Stimulated activated CD8-positive, alpha-beta memory T cell treated with anti-CD3 and anti-CD28 coated beads, Interleukin-12 subunit alpha, Interleukin-12 subunit beta, amount 100 ng/mL, for 24 hours (primary cell): Measurements from ENCODE around the gene AHNAK.
"Not testable (repeated sequence)": the region's sequence is repeated elsewhere in the genome, so short reads cannot be mapped to it uniquely, and the experiment has no call there.

Source experiments
- DNase-seq: peaks from one replicate; pipeline ENCODE4 v3.0.0-alpha.2; 2020; ENCODE audit errors: extremely low read depth

AHNAK gene

GRCh38 chr11:62535802-62536201, 10.8 kb downstream of the AHNAK start:
- no peak for DNase-seq

DNA sequence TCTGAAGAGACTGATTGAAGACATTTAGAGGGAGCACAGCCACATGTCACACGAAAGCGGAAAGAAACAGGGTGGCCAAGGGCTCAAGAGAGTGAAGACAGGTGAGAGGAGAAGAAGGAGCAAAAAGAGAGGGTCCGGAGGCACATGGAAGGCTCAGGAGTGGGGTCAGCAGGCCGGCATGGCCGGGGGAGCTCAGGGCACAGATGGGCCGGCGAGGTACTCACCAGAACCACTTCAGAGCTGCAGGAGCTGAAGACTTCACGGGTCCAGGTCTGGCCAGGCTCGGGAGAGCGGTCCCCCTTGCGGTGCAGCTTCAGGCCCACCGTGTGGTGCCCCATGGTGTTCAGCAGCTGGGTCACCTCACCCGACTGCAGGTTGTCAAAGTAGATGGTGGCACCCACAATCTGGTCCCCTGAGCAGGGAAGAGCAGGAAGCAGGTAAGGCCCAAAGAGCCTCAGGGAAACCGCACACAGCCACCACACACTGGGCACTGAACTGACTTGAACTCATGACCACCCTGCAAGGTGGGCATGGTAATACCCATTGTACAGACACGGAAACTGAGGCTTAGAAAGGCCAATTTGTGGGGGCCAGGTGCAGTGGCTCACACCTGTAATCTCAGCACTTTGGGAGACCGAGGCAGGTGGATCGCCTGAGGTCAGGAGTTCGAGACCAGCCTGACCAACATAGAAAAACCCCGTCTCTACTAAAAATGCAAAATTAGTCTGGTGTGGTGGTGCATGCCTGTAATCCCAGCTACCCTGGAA, 11.6 kb downstream of the AHNAK start:
- no peak for DNase-seq

- DNase-seq: no peak
Observed at GRCh38 chr11:62532096-62532495, 14.5 kb downstream of the AHNAK start.

GRCh38 chr11:62516736-62517371, 29.8 kb downstream of the AHNAK start:
- DNase-seq: no peak

GRCh38 chr11:62514151-62514550, 32.5 kb downstream of the AHNAK start:
- DNase-seq: no peak

DNA sequence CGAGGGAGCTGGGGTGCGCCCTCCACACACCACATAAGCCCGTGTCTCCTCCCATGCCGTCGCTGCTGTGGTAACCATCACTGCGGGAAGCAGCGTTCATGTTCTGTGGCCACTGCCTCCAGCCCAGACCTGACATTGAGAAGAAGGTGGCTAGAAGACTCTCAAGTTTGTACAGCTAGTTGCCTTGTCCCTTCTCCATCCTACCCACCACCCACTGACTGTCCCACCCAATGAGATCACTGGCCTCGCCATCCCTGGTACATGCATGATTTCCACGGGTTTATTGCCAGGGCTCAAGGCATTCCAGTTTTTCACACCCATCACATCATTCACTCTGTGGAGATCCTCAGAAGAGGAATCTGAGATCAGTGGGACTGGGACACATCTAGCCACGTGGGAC, 33.0 kb downstream of the AHNAK start:
- DNase-seq: no peak

DNA sequence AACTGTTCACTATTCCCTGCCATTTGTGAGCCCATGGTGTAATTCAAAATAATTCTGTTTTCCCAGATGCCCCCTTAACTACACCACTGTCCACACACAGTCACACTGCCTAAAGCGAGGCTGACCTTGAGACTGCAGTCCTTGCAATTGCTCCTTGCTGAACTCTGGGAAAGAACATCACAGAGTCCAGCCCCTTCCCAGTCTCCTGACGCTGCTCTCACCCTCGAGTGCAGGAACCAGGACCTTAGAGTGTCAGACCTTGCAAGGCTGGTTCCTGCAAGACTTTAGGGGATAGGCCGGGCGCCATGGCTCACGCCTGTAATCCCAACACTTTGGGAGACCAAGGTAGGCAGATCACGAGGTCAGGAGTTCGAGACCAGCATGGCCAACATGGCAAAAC, 33.6 kb downstream of the AHNAK start:
- no peak for DNase-seq

DNA sequence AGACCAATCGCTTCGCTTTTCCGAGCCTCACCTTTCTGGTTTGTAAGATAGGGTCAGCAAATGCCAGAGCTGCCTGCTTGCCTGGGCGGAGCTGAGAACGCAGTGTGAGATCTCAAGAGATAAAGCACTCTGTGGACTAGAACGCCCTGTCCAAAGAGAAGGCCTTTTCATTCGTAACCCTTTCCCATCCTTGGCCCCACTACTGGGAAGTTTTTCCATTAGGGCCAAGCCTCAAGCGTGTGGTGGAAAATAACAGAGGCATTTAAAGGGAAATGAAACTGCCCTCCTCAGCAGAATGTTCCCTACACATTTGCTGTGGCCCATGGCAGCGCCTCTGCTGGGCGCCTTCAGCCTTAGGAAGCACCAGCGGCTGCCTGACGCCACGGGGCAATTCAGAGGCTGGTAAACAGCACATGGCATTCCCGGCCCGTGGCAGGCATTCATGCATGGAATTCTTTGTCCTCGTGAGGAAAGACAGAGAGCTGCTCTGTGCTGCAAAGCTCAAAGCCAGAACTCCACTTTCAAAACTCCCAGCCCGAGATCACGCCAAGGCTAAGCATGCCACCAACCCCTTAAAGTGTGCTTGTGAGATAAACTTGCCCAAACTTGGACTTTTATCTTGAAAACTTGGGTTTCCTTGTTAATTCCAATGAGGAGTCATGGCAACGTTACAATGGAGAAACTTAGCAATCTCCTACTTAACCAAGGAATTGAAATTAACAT, 38.1 kb downstream of the AHNAK start:
- no peak for DNase-seq

DNA sequence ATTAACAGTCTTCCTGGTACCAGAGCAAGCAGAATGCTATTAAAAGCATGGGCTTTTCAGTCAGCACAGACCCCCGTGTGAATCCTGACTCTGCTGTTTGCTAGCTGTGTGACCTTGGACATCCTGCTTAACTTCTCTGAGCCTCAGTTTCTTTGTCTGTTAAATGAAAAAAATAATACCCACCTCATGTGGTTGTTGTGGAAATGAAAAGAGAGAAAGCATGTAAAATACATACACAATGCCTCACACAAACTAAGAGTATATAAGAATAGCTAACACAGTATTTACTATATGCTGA, 39.5 kb downstream of the AHNAK start:
- no peak for DNase-seq

- no peak for DNase-seq
Observed at GRCh38 chr11:62506413-62507124, 40.0 kb downstream of the AHNAK start.

DNA sequence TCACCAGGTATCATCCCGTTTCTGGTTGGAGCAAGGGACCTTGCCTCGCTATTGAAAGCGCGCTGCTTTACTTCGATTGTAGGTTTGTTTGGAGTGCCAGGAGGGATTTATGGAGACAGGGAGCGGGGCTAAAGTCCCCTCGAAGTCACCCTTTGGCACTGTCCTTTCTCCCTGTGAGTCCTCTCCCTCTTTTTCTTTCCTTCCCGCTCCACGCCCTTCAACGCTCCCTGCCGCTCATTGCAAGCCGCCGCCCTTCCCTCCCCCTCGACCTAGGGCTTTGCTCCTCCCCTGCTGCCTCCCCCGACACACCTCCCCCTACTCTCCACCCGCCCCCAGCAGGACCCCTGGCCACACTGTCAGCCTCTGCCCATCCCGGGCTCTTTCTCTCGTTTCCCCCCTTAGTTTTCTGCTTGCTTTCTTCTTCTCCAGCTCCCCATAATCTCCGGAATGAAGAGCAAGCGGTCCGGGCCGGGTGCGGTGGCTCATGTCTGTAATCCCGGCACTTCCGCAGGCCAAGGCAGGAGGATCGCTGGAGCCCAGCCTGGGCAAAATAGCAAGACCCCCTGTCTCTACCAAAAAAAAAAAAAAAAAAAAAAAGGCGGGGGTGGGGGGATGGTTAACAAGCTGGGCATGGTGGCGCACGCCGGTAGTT, 41.0 kb downstream of the AHNAK start:
- no peak for DNase-seq

DNA sequence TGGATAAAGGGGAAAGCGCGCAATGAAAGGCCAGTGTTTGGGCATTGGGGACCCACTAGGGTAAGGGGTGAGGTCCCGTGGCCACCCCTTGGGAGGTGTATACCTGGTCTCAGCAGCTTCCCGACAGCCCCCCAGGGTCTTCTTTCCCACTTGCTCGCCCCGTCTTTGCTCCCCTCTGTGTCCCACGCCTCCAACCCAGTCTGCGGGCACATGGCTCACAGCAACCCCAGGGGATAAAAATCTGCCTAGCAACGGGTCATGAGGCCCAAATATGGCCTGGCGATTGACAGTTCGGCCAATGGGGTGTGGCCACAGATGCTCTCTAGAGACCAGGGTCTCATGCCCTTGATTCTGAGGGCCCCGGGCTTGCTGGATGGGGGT, 41.6 kb downstream of the AHNAK start:
- DNase-seq: no peak

- no peak for DNase-seq
Observed at GRCh38 chr11:62504158-62504973, 42.2 kb downstream of the AHNAK start.

DNA sequence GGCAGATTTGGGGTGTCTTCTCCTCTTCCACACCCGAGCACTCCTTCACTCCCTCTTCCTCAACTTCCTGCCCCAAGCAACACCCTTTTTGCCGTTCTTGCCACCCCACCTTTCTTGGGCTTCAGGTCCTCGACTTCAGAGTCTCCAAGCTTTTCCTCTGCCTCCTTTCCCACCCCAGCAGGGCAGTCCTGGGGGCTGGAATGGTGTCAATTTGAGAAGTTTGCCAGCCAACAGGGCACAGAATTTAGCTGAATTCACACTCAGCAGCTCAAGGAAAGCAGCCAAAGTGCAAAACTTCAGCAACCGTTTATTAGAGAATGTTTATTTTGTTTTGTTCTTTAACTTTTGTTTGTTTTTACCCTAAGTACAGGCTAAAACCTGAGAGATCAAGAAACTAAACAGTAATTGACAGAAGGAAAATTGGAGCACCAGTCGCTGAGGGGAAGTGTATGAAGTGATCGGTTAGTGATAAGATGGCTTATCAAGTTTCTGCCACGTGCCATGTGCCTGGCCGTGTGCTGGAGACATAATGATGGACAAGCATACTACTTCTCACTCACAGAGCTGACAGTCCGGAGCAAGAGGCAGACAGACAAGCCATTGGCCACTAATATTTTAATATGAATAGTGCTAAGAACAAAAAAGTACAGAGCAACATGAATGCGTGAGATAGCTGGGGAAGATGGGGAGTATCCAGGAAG, 44.4 kb downstream of the AHNAK start:
- DNase-seq: no peak

GRCh38 chr11:62501432-62501891, 45.1 kb downstream of the AHNAK start:
- no peak for DNase-seq

- no peak for DNase-seq
Observed at GRCh38 chr11:62500650-62501030, 46.0 kb downstream of the AHNAK start.

DNA sequence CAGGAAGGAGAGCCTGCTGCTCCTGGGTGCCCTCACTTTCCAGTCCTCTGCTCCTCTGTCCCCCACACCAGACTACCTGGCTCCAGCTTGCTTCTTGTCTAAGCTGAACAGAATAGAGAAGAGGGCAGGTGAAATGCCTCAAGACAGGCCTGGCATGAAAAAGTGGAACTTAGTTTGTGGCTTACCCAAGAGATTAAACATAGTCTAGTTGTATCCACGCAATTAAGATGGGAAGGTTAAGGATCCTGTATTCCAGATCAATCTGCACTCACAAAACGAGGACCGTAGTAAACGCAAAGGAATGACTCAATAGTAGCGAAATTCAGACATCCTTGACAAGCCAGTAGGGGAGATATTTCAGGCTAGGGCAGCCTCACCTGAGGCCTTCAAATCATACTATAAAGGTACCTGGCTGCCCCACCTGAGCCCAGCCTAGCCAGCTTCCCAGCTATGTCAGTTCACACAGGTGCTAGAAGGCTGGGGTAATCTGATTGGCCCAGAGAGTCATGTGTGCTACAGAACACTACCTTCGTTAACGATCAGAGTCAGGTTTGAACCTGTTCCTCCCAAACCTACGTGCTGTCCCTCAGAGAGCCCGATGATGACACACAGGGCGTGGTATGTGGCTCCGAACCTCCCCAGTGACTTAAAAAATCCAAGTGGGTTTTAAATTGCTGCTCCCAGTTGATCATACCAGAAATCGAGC, 46.5 kb downstream of the AHNAK start:
- no peak for DNase-seq

- DNase-seq: not testable (repeated sequence)
Observed at GRCh38 chr11:62499311-62499943, 47.2 kb downstream of the AHNAK start.
